IPS-20b (cell line): Measurements from ENCODE around the gene NEXMIF.
"Not testable (repeated sequence)": the region's sequence is repeated elsewhere in the genome, so short reads cannot be mapped to it uniquely, and the experiment has no call there.

Source experiments
- H3K27ac ChIP-seq: one replicate; pipeline ENCODE4 v1.5.1; 2013; ENCODE audit warnings: low read length
- H3K27me3 ChIP-seq: 2 replicates; pipeline ENCODE4 v1.6.1; 2013; ENCODE audit warnings: mild to moderate bottlenecking, low read length, inconsistent platforms; ENCODE audit not compliant: insufficient read depth
- H3K36me3 ChIP-seq: 2 replicates; pipeline ENCODE4 v1.6.1; 2013; ENCODE audit warnings: low read depth, mild to moderate bottlenecking, inconsistent platforms, low read length, moderate library complexity; ENCODE audit not compliant: insufficient read depth
- H3K4me1 ChIP-seq: 2 replicates; pipeline ENCODE4 v1.6.1; 2013; ENCODE audit warnings: mild to moderate bottlenecking, control low read depth, inconsistent platforms, low read length, moderate library complexity; ENCODE audit not compliant: insufficient read depth
- H3K4me3 ChIP-seq: 2 replicates; pipeline ENCODE4 v1.5.1; 2013; ENCODE audit warnings: mild to moderate bottlenecking, low read length, inconsistent platforms
- H3K9ac ChIP-seq: 2 replicates; pipeline ENCODE4 v1.6.1; 2013; ENCODE audit warnings: low read depth, mild to moderate bottlenecking, inconsistent platforms, low read length, moderate library complexity
- H3K9me3 ChIP-seq: 2 replicates; pipeline ENCODE4 v1.6.1; 2013; ENCODE audit warnings: mild to moderate bottlenecking, low read depth, low read length, inconsistent platforms; ENCODE audit not compliant: insufficient read depth

NEXMIF gene

GRCh38 chrX:74784629-74785028, 140.6 kb downstream of the NEXMIF start:
- Histone ChIP-seq H3K4me1 (no peaks in the 10 kb centered on the region), H3K27ac (no peak overlapping the region), H3K36me3 (no peaks in the 10 kb centered on the region), H3K4me3 (no peak overlapping the region), H3K27me3 (no peaks in the 10 kb centered on the region), H3K9me3 (no peaks in the 10 kb centered on the region), H3K9ac (no peak overlapping the region)

DNA sequence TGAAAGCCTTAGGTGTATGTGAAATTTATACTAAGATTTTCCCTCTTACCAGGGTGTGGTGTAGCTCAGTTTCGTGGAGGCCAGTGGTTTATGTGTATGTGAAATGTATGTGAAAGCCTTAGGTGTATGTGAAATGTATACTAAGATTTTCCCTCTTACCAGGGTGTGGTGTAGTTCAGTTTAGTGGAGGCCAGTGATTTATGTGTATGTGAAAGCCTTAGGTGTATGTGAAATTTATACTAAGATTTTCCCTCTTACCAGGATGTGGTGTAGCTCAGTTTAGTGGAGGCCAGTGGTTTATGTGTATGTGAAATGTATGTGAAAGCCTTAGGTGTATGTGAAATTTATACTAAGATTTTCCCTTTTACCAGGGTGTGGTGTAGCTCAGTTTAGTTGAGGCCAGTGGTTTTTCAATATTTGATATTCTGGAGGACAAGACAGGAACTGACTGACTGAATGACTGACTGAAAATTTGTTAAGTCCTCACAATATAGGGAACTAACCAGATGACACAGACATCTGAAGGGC, 143.7 kb downstream of the NEXMIF start:
- Histone ChIP-seq H3K4me3 (no peak overlapping the region), H3K27me3 (no peaks in the 10 kb centered on the region), H3K4me1 (no peaks in the 10 kb centered on the region)

DNA sequence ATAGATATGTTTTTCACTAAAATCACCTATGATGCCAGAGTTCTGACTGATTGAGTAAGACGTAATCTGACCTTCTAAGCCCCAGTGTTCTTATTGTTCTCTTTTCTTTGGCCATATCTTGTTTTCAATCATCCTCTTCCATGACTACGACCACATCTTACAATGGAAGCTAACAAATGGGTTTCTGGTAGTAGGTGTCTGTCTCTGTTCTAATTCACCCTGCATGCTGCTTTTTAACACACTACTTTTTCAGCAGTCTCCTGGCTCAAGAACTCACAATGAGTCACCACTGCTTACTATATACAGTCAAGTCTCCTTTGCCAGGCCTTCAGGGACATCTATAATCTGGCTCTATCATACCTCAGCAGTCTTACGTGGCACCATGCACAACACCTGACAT, 146.1 kb downstream of the NEXMIF start:
- Histone ChIP-seq H3K4me1 (no peaks in the 10 kb centered on the region), H3K27ac (no peak overlapping the region), H3K9me3 (no peaks in the 10 kb centered on the region), H3K4me3 (no peak overlapping the region), H3K27me3 (no peaks in the 10 kb centered on the region), H3K9ac (no peak overlapping the region), H3K36me3 (no peaks in the 10 kb centered on the region)

More for the DNA sequence above, 143.7 kb downstream of the NEXMIF start:
- Histone ChIP-seq H3K9ac (no peak overlapping the region), H3K27ac (no peak overlapping the region), H3K9me3 (no peaks in the 10 kb centered on the region), H3K36me3 (no peaks in the 10 kb centered on the region)

DNA sequence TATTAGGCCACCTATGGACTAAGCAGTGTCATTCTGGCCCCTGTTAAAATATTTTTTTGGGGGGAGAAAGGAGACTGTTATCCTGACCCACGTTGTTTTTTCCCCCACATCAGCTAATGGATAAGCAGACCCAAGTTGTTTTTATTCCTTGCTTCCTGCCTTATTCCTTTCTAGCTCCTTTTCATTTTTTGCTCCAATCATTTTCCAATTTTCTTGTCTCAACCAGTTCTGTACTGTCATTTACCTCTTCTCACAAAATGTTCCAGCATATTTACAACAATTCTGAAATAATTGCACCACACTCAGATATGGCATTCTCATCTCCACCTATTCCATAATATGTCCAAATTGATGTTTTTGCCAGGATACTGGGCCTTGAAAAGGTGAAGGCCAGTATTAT, 150.3 kb downstream of the NEXMIF start:
- Histone ChIP-seq H3K9ac (no peak overlapping the region), H3K36me3 (no peaks in the 10 kb centered on the region), H3K4me1 (no peaks in the 10 kb centered on the region), H3K4me3 (no peak overlapping the region), H3K27me3 (no peaks in the 10 kb centered on the region), H3K9me3 (no peaks in the 10 kb centered on the region), H3K27ac (no peak overlapping the region)

- Histone ChIP-seq H3K27me3 (no peaks in the 10 kb centered on the region), H3K4me3 (no peak overlapping the region), H3K27ac (no peak overlapping the region), H3K4me1 (no peaks in the 10 kb centered on the region), H3K36me3 (no peaks in the 10 kb centered on the region), H3K9me3 (no peaks in the 10 kb centered on the region), H3K9ac (no peak overlapping the region)
Observed at GRCh38 chrX:74736450-74736849, 188.8 kb downstream of the NEXMIF start.

GRCh38 chrX:74705269-74705668, 220.0 kb downstream of the NEXMIF start:
- H3K27ac ChIP-seq: no peak overlapping the region
- H3K4me1 ChIP-seq: no peaks in the 10 kb centered on the region
- H3K4me3 ChIP-seq: no peak overlapping the region
- no peaks in the 10 kb centered on the region for H3K27me3 ChIP-seq
- no peak overlapping the region for H3K9ac ChIP-seq
- no peaks in the 10 kb centered on the region for H3K9me3 ChIP-seq
- H3K36me3 ChIP-seq: no peaks in the 10 kb centered on the region

GRCh38 chrX:74701343-74701742, 223.9 kb downstream of the NEXMIF start:
- H3K36me3 ChIP-seq, H3K9ac ChIP-seq, H3K4me3 ChIP-seq, H3K9me3 ChIP-seq, H3K27me3 ChIP-seq, H3K27ac ChIP-seq, H3K4me1 ChIP-seq: not testable (repeated sequence)

DNA sequence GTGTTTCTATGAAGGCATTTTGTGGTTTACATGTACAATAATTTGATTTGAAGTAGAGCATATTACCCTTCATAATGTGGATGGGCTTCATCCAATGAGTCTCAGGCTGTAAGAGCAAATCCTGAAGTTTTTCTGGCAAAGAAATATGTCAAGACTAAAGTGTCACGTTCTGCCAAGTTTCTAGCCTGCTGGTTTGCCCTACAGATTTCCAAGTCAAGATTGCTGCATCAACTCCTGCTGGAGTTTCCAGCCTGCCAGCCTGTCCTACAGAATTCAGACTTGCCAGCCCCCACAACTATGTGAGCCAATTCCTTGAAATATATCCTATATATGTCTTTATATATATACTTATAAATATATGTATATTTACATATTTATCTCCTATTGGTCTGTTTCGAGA, 240.8 kb downstream of the NEXMIF start:
- no peaks in the 10 kb centered on the region for H3K27me3 ChIP-seq
- no peak overlapping the region for H3K4me3 ChIP-seq
- H3K36me3 ChIP-seq: no peaks in the 10 kb centered on the region
- no peaks in the 10 kb centered on the region for H3K4me1 ChIP-seq
- no peak overlapping the region for H3K9ac ChIP-seq
- H3K9me3 ChIP-seq: no peaks in the 10 kb centered on the region
- H3K27ac ChIP-seq: no peak overlapping the region
